HG03558 (cell line): ENCODE data around the gene P3H2.

Experiments
- ATAC-seq: cut with Tn5 transposase; IDR thresholded peaks from one replicate; pipeline ENCODE4 v1.9.1; 2021; ENCODE audit warnings: moderate number of reproducible peaks; ENCODE audit not compliant: unreplicated experiment; ENCODE audit errors: extremely low read depth

The P3H2 gene

GRCh38 chr3:189954733-189955665, 165.7 kb downstream of the P3H2 start:
- ATAC-seq = no peak

DNA sequence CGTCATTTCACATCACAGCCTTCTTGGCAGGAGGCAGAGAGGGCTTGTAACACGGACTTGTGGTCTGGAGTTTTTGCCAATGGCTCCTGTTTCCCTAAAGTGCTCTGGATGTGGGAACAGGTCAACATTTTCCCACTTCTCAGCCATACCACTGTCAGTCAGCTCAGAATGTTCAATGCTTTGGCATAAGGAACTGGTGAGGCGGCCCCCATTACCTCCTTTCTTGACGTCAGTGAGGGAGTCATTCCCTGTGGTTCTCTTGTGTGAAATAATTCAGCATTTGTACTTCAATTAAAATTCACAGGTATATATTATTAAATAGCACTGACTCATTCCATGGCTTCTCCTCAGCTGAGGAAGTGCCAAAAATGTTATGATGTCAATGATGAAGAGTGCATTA, 167.1 kb downstream of the P3H2 start:
- ATAC-seq = no peak

DNA sequence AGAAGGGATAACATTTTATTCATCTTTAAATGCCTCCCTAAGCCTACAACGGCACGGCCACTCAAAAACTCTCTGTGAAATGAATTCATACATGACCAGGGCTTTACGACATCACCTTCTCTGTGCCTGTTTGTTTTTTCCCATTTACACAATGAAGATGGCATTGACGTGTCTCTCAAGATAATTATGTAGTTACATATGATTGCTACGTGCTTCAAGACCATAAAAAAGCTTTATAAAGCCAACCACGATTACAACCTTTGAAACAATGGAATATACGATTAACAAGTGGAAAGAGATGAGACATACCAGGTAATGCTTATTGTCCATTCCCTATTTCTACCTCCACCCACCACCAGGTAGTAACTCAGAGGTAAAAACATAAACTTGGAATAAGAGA, 168.4 kb downstream of the P3H2 start:
- no peak for ATAC-seq

GRCh38 chr3:189950258-189950657, 170.4 kb downstream of the P3H2 start:
- ATAC-seq = no peak

DNA sequence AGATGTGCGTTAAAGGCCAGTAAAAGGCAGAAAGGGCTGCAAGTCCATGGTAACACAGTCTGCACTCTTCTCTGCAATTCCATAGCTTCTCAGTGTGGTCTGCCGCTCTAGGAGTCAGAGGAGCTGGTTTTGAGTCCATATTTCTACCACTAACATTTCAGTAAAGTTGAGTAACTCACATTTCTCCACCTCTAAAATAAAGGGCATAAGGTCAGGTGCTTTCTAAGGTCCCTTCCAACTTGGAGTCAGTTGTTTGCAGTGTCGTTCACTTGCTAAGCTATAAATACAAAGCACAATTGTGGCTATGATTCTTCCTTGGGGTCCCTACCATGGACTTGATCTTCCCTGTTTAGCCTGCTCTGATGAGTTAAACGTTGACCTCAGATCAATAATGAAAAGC, 171.1 kb downstream of the P3H2 start:
- ATAC-seq = no peak

GRCh38 chr3:189948724-189949045, 172.0 kb downstream of the P3H2 start:
- no peak for ATAC-seq

GRCh38 chr3:189947948-189948723, 172.6 kb downstream of the P3H2 start:
- ATAC-seq = no peak

GRCh38 chr3:189947068-189947467, 173.6 kb downstream of the P3H2 start:
- ATAC-seq = no peak

- ATAC-seq = no peak
Observed at GRCh38 chr3:189945935-189946709, 174.6 kb downstream of the P3H2 start.

GRCh38 chr3:189944285-189945145, 176.2 kb downstream of the P3H2 start:
- no peak for ATAC-seq

- ATAC-seq = no peak
Observed at GRCh38 chr3:189942948-189943347, 177.7 kb downstream of the P3H2 start.

DNA sequence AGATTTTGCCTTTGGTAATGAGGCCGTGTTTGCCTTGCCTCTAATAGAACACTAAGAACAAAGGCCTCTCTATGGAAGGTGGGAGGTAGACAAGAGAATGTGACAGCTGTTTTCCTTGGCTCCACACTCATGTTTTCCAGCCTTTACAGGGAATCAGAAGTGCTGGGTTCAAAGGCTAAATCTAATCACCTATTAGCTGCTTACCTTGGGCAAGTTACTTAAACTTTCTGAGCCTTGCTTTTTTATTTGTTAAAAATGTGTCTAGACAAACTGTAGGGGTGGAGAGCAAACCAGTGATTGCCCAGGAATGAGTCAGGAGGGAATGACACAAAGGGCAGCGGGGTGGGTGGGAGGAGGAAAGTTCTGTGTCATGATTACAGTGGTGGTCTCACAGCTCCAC, 179.0 kb downstream of the P3H2 start:
- no peak for ATAC-seq

DNA sequence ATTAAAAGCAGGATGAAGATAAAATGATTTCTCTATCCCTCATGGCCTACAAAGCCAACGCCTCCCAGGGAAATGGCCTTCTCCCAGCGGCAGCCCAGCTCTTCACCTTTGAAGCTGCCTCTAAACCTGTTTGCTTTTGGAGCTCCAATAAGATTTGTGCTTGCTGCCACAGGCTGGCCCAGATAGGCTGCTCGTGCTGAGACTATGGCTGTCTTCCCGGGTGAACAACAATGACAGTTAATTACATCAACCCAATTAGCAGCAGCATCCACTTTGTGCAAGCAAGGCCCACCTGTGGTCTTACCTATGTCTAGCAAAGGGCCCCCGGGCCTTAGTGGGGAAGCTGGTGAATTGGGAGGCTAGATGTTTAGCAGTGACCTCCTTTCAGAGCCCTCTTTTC, 179.6 kb downstream of the P3H2 start:
- no peak for ATAC-seq

- no peak for ATAC-seq
Observed at GRCh38 chr3:189937302-189938127, 183.2 kb downstream of the P3H2 start.

- no peak for ATAC-seq
Observed at GRCh38 chr3:189936201-189936945, 184.3 kb downstream of the P3H2 start.

- ATAC-seq = no peak
Observed at GRCh38 chr3:189927975-189928895, 192.5 kb downstream of the P3H2 start.

GRCh38 chr3:189921770-189922169, 198.9 kb downstream of the P3H2 start:
- ATAC-seq = no peak
